ENCODE data around the gene TRIM44. TPM values are rescaled to one million over a fixed set of nuclear protein-coding genes. Genes with fewer than 3 reads are reported as not detected.

Gene TRIM44
- total RNA-seq, 2 donors from 2014 or later = 22.1 to 35.4 TPM

GRCh38 chr11:35683728-35684339 lies 21.3 kb downstream of the TRIM44 start:
- no peak for TF ChIP-seq CTCF (IDR thresholded peaks at IDR 0.05)
- Histone ChIP-seq H3K27ac (no peak overlapping the region), H3K36me3 (peaks cover 8% of the 10 kb centered on the region), H3K4me1 (peaks cover 0 to 13% of the 10 kb centered on the region in 2 donors), H3K4me3 (no peak overlapping the region), H3K9me3 (no peaks in the 10 kb centered on the region), H3K27me3 (no peaks in the 10 kb centered on the region)
- no peak for DNase-seq (ENCODE audit: low spot score)

DNA sequence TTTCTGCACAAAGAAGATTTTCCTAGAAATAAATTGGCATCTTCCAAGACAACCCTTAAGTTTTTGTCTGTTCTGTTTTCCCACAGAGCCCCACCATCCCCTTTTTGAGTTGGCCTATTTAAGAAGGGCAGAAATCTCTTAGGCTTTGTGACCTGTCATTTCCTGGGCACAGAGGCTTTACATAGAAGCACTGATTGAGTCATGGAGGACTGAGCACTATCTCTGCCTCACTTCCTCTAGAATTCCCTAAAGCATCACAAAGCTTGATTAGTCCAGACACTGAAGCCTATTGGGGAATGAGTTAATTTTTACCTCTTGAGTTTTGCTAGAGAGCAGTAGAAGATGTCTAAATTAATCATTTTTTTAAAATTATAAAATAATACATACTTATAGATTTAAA lies 25.4 kb downstream of the TRIM44 start:
- H3K36me3 ChIP-seq = peaks cover 8% of the 10 kb centered on the region
- H3K9me3 ChIP-seq = no peaks in the 10 kb centered on the region
- no peak overlapping the region for H3K4me3 ChIP-seq
- no peaks in the 10 kb centered on the region for H3K27me3 ChIP-seq
- no peak for DNase-seq (ENCODE audit: low spot score)
- no peak overlapping the region for H3K27ac ChIP-seq
- H3K4me1 ChIP-seq = peaks cover 0 to 2% of the 10 kb centered on the region in 2 donors
- TF ChIP-seq CTCF (IDR thresholded peaks at IDR 0.05) = no peak

- Histone ChIP-seq H3K36me3 (peaks cover 8% of the 10 kb centered on the region), H3K9me3 (no peaks in the 10 kb centered on the region), H3K27ac (no peak overlapping the region), H3K4me1 (no peaks in the 10 kb centered on the region), H3K4me3 (no peak overlapping the region), H3K27me3 (no peaks in the 10 kb centered on the region)
- no peak for DNase-seq (ENCODE audit: low spot score)
- no peak for TF ChIP-seq CTCF (IDR thresholded peaks at IDR 0.05)
Observed at GRCh38 chr11:35689081-35689996, 26.8 kb downstream of the TRIM44 start.

DNA sequence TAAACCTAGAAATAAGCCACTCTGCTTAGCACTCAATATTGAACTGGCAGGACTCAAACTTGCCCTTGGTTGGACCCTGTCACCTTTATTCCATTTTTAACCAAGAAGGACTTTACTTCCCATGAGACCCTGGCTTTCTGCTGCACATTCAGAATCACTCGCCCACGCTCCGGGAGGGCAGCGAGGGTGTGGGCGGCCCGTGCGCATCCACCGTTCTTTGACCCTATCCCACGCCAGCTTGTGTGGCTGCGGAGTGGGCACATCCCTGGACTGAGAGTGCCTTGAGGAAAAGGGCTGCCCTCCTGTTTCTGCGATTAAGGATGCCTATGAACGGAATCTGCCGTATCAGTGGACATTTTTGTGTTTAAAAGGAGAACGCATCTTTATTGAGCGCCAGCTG lies 39.6 kb downstream of the TRIM44 start:
- no peaks in the 10 kb centered on the region for H3K4me1 ChIP-seq
- H3K27ac ChIP-seq = no peak overlapping the region
- no peaks in the 10 kb centered on the region for H3K36me3 ChIP-seq
- TF ChIP-seq CTCF (IDR thresholded peaks at IDR 0.05) = no peak
- no peak overlapping the region for H3K4me3 ChIP-seq
- DNase-seq (ENCODE audit: low spot score) = no peak
- no peaks in the 10 kb centered on the region for H3K9me3 ChIP-seq
- H3K27me3 ChIP-seq = no peaks in the 10 kb centered on the region

DNA sequence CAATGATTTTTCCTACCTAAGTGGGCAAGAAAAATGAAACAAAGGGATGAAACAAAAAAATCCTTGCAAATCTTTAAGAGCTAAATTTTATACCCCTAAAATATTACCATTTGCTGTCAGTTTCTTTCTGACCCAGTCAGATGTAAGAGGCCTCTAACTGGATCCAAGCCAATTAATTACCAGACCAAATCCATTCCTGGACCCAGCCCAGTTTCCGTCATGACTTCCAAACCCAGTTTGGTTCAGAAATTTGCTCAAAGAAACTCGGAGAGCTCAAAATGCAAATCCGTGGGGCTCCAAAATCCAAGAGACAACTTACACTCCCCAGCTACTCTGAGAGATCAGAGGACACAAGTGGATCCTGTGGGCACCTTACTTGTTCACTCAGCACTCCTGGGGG lies 46.8 kb downstream of the TRIM44 start:
- no peak for TF ChIP-seq CTCF (IDR thresholded peaks at IDR 0.05)
- Histone ChIP-seq H3K9me3 (no peaks in the 10 kb centered on the region), H3K4me1 (no peaks in the 10 kb centered on the region), H3K36me3 (no peaks in the 10 kb centered on the region), H3K27ac (no peak overlapping the region), H3K27me3 (no peaks in the 10 kb centered on the region), H3K4me3 (no peak overlapping the region)
- no peak for DNase-seq (ENCODE audit: low spot score)
